ENCODE data around the gene PPP1R1A.
A peak's percentile ranks its signal among the peaks of the same experiment; 100 is the strongest.

The PPP1R1A gene

DNA sequence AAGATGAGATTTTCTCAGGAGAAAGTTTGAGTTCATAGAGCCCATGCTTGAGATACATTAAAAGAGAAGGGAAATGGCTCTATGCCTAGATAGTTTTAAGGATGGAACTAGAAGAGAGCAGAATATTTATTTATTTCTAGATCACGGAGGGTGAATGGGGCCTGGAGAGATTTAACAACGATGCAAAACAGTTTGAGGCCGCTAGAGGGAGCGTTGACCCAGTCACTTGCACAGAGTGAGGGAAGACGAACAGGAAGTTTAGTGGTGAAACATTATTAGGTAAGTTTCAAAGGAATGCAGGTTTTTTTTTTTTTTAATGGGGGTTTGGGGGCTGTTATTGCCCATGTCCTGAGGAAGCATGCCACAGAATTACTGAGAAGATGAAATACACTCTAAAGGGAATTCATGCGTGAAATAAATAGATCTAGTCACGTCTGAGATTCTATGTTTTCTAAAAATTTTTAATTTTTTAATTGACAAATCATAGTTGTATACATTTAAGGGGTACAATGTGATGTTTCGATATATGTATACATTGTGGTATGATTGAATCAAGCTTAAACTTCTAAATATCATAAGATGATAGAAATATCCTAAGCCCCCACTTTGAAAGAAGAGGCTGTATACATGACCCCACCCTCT is 14.8 kb upstream of the PPP1R1A start:
- no peak for DNase-seq

- DNase-seq = no peak
These were observed 14.2 kb upstream of the PPP1R1A start for GRCh38 chr12:54602661-54603060.

- DNase-seq = no peak
These were observed 13.4 kb upstream of the PPP1R1A start for GRCh38 chr12:54601841-54602240.

- no peak for DNase-seq
These were observed 10.5 kb upstream of the PPP1R1A start for GRCh38 chr12:54598970-54599369.

GRCh38 chr12:54596526-54596946 is 8.1 kb upstream of the PPP1R1A start:
- DNase-seq = no peak

- DNase-seq = no peak
These were observed 7.0 kb upstream of the PPP1R1A start for GRCh38 chr12:54595471-54595870.

GRCh38 chr12:54593725-54594124 is 5.3 kb upstream of the PPP1R1A start:
- DNase-seq = no peak

- DNase-seq = no peak
These were observed 4.7 kb upstream of the PPP1R1A start for GRCh38 chr12:54593135-54593534.

GRCh38 chr12:54592316-54592715 is 3.9 kb upstream of the PPP1R1A start:
- DNase-seq = no peak

GRCh38 chr12:54590978-54591591 is 2.6 kb upstream of the PPP1R1A start:
- no peak for DNase-seq

GRCh38 chr12:54589964-54590363 is 1.5 kb upstream of the PPP1R1A start:
- DNase-seq = no peak

DNA sequence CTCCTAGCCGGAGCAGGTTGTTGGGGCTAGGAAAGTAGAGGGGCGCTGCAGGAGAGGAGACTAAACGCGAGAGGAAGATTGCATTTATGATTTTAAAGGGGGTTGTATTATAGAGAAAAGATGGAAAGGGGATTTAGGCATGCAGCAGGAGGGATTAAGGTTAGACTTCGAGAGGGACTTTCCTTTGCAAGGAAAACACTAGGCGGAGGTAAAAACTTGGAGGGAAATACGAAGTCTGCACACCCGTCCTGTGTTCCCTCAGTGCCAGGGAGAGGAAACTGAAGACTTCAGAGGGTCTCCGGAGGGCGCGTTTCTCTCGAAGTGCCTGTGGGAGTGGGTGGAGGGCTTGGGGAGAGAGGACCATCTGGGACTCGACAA is 420 bp upstream of the PPP1R1A start:
- no peak for DNase-seq

DNA sequence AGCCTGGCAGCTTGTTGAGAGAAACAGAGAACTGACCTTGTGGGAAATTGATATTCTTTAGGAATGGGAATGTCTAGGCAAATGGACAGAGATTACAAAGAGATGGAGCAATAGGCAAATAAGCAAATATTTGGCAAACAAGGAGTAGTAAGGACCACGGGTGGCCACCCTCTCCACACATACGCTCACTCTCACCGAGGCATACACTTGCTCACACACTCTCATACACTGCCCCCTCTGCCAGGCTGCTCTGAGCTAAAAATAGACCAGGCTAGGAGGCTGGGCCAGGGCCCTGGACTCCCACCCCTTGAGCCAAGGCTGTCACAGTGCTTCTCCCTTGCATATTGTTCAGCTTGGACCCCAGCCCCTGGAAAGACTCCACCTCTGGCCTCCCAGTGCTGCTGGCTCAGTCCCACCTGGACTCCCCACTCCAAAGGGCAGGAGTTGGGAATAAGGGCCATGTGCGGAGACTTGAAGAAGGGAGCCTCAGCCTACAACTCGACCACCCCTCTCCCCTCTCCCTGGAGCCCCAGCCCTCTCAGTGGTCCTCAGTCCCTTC is 1.1 kb downstream of the PPP1R1A start:
- DNase-seq = no peak

DNA sequence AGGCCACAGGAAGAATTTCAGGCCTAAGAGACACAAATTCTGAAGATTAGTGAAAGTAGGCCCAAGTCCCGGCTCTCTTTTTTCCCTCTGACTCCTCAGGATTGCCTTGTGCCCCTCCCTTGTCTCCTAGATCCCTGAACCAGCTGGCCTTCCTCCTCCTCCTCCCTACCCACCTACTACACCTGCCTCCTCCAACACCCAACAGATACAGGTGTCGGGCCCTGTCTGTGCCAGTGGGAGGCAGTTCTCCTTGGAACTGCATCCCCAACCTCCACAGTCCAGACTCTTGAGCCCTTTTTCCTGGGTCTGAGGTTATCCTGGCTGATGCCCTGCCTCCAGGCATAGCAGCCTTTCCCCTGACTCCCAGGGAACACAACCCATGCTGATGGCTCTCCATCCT is 1.8 kb downstream of the PPP1R1A start:
- no peak for DNase-seq

- no peak for DNase-seq
These were observed 3.2 kb downstream of the PPP1R1A start for GRCh38 chr12:54585243-54585642.

DNA sequence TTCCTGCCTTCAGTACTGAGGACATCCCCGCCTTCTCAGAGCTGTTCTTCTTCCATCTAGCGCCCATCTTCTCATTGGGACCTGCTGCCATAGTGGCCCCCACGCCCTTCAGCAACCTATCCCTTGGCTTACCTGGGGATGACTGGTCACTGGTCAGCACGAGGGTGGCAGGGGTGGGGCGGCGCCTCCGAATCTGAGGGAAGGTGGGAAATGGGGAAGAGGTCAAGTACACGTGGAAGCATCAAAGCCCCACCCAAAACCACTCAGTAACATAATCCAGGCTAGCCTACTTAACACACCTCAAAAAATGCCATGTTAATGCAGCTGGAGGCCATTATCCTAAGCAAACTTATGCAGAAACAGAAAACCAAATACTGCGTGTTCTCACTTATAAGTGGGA is 4.3 kb downstream of the PPP1R1A start:
- no peak for DNase-seq

- DNase-seq = no peak
These were observed 4.7 kb downstream of the PPP1R1A start for GRCh38 chr12:54583726-54584125.

- DNase-seq = no peak
These were observed 7.0 kb downstream of the PPP1R1A start for GRCh38 chr12:54581412-54581811.

GRCh38 chr12:54579696-54580333 is 8.6 kb downstream of the PPP1R1A start:
- DNase-seq = peak; percentile 28

- DNase-seq = no peak
These were observed 9.2 kb downstream of the PPP1R1A start for GRCh38 chr12:54579258-54579657.

GRCh38 chr12:54578778-54579177 is 9.7 kb downstream of the PPP1R1A start:
- DNase-seq = no peak

- no peak for DNase-seq
These were observed 15.6 kb downstream of the PPP1R1A start for GRCh38 chr12:54572881-54573280.

- no peak for DNase-seq
These were observed 17.0 kb downstream of the PPP1R1A start for GRCh38 chr12:54571193-54572188.
